ENCODE measurements around the gene SIRPB2.

The SIRPB2 gene

DNA sequence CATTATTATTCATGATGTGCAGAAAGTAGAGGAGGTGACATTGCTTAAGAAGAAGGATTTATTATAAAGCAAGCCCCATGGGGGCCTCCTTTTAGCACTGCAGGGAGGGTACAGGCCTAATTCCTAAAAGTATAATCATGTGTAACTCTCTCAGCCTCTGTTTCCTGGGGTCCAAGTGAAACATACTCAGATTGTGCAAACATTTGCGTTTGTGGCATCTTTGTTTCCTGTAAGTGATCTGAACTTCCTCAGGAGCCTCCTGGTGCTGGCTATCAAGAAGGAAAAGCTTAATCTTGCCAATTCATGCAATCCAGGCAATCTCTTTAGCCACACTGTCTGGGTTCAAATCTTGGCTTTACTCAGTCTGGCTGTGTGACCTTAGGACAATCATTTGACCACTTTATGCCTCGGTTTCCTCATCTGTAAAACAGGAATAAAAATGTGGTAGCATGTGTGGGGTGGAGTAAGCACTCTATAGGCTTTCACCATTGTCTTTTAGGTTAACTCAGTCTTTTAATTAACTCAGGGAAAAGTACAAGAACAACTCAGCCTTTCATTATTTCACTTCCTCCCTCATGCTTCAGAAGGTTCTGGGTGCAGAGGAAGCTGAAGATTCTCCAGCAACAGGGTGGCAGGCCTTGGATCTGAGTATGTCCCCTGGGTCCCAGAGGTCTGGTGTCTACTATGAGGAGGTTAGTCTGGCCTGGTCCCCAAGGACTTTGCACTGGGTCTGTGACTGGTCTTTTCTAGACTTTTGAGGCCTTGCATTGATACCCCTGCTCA, 831 bp upstream of the SIRPB2 start:
- TF ChIP-seq CTCF (IDR thresholded peaks at IDR 0.05; ENCODE audit: insufficient read depth, missing control alignments): no peak
- FAIRE-seq: no peak
- DNase-seq (ENCODE audit: insufficient read length, low spot score): no peak

DNA sequence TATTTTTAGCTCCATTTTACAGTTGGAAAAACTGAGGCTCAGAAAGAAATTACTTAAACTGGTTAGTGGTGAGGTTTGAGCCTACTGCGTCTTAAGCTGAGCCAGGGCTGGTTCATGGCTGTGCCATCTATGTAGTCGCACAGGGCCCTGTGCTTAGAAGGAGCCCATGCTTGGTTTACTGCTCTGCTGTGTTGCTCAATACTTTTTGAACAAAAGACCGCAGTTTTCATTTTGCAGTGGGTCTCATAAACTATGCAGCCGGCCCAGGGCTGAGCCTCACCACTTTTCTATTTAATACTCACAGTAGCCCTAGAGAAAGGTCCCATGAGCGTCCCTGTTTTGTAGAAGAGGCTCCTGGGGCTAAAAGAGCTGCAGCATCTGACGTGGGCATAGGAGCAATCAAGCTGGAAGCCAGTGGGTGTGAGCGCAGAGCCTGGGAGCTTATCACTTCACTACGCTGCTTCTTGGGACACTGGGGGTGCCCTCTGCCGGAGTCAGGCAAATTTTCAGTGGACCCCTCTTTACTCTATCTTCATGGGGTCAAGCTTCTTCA, 501 bp downstream of the SIRPB2 start:
- no peak for TF ChIP-seq CTCF (IDR thresholded peaks at IDR 0.05; ENCODE audit: insufficient read depth, missing control alignments)
- FAIRE-seq (no peak), DNase-seq (ENCODE audit: insufficient read length, low spot score) (no peak)

DNA sequence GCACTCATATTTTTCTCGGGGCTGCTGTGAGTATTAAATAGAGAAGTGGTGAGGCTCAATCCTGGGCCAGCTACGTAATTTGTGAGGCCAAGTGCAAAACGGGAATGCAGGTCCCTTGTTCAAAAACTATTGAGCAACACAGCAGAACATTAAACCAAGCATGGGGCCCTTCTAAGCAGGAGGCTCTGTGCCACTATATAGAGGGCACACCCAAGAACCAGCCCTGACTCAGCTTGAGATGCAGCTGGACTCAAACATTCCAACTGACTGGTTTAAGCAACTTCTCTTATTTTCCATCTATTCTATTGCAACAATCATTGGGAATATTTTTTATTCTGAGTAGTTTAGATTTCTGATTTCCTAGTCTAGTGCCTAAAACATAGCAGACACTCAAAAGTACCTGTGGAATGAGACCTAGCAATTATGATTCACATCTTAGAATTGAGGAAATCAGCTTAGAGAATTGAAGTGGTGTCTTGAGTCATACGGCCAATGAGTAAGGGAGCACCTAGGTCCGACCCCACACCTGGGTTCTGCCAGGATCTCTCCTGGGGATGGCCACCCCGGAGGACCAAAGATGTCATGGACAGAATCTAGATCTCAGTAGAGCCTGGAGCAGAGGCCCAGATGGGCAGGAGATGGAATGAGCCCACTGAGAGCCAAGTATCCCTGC, 1.3 kb downstream of the SIRPB2 start:
- FAIRE-seq (no peak), DNase-seq (ENCODE audit: insufficient read length, low spot score) (no peak)
- no peak for TF ChIP-seq CTCF (IDR thresholded peaks at IDR 0.05; ENCODE audit: insufficient read depth, missing control alignments)

GRCh38 chr20:1489325-1489724, 1.9 kb downstream of the SIRPB2 start:
- FAIRE-seq (no peak), DNase-seq (ENCODE audit: insufficient read length, low spot score) (no peak)
- TF ChIP-seq CTCF (IDR thresholded peaks at IDR 0.05; ENCODE audit: insufficient read depth, missing control alignments): no peak

- no peak for TF ChIP-seq CTCF (IDR thresholded peaks at IDR 0.05; ENCODE audit: insufficient read depth, missing control alignments)
- no peak for FAIRE-seq
- DNase-seq (ENCODE audit: insufficient read length, low spot score): no peak
These were observed 4.7 kb downstream of the SIRPB2 start for GRCh38 chr20:1486566-1486965.

DNA sequence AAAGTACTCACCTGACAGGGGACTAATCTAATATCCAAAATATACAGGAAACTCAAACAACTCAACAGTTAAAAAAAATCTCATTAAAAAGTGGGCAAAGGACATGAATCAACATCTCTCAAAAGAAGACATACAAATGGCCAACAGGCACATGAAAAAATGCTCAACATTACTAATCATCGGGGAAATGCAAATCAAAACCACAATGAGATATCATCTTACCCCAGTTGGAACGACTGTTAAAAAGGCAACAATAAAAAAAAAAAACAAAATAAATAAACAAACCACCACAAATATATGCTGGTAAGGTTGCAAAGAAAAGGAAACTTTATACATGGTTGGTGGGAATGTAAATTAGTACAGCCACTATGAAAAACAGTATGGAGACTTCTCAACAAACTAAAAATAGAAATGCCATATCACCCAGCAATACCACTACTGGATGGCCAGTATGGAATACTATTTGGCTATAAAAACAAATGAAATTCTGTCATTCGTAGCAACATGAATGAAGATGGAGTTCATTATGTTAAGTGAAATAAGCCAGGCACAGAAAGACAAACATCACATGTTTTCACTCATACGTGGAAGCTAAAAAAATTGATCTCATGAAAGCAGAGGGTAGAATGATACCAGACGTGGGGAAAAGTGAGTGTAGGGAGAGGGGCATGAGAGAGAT, 6.6 kb downstream of the SIRPB2 start:
- TF ChIP-seq CTCF (IDR thresholded peaks at IDR 0.05; ENCODE audit: insufficient read depth, missing control alignments): no peak
- no peak for FAIRE-seq
- no peak for DNase-seq (ENCODE audit: insufficient read length, low spot score)

All from D721Med (cell line).